ENCODE results near the gene MED12. TPM values are rescaled to one million over a fixed set of nuclear protein-coding genes. Genes with fewer than 3 reads are reported as not detected.

MED12 gene
- total and polyA plus RNA-seq, 2 of the 8 experiments (the other 6 are each of a cell fraction or from before 2014, with no cell fraction given), result 19.4 to 48.9 TPM

DNA sequence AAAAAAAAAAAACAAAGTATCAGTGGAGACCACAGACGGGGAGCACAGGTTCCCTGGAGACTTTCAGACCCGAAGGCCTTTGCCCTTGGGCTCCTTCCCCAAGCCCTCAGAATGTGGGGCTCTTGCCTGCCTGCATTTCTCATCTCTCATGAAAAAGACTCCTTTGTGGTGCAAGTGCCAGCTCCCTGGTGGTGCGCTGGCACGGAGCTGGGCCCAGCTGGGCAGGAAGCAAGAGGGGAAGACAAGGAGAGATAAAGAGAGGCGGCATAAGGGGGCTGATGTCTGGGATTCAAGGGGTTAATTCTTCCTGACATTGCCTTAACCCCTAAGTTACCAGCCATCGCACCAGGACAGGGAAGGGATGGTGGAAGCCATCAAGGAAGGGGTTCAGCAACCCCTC, 48.1 kb downstream of the MED12 start:
- no peak overlapping the region for H3K4ac ChIP-seq (replicated peaks; ENCODE audit: insufficient read length, low read depth, low read length)
- no peak overlapping the region for H3K4me2 ChIP-seq (ENCODE audit: insufficient read depth in 1 of 2, low read depth in 2 of 2, low read length in 2 of 2)
- no peak overlapping the region for H3K56ac ChIP-seq (replicated peaks; ENCODE audit: insufficient read length, low read depth, low read length)
- ChIA-PET CTCF (ENCODE audit: partially characterized antibody) (interaction anchor here (1.2 kb wide), 1 partner anchor 13 kb away, joined by 3 read pairs; no protein-coding TSS in a partner anchor), POLR2A (ENCODE audit: partially characterized antibody) (no interaction called here)
- no peaks in the 10 kb centered on the region for H3K79me2 ChIP-seq (ENCODE audit: control insufficient read depth in 1 of 2, insufficient read depth in 2 of 2, low read length in 2 of 2)
- no peak overlapping the region for H3K9ac ChIP-seq (replicated peaks in 1 of 4; ENCODE audit: extremely low read depth in 1 of 4, low read depth in 3 of 4, low read length in 3 of 4)
- no peak overlapping the region for H4K8ac ChIP-seq (ENCODE audit: extremely low read depth, insufficient read depth, low read length)
- no peak overlapping the region for H3K14ac ChIP-seq (ENCODE audit: insufficient read length)
- H2BK120ac ChIP-seq (replicated peaks; ENCODE audit: low read depth, low read length), result no peak overlapping the region
- no peak overlapping the region for H3K4me3 ChIP-seq (ENCODE audit: extremely low read depth in 1 of 4, insufficient read depth in 2 of 4, low read depth in 3 of 4, low read length in 4 of 4)
- no peak overlapping the region for H2BK5ac ChIP-seq (ENCODE audit: low read depth, low read length)
- no peak overlapping the region for H3K27ac ChIP-seq (ENCODE audit: low read depth, low read length)
- H3K36me3 ChIP-seq (ENCODE audit: control insufficient read depth in 2 of 4, insufficient read depth in 4 of 4, low read length in 3 of 4), result peaks cover 0 to 3% (median 0%) of the 10 kb centered on the region in 4 experiments; a peak in 2 of 8 replicates
- no peak overlapping the region for H2BK20ac ChIP-seq (ENCODE audit: low read length)
- H4K20me1 ChIP-seq (replicated peaks in 1 of 2; ENCODE audit: control insufficient read depth in 1 of 2, insufficient read depth in 2 of 2, low read length in 2 of 2), result no peaks in the 10 kb centered on the region
- DNase-seq (ENCODE audit: low read depth in 1 of 2, low spot score in 2 of 2), result no peak
- H3K23ac ChIP-seq (ENCODE audit: insufficient read length), result no peak overlapping the region
- H3K23me2 ChIP-seq (ENCODE audit: low read depth, low read length), result no peaks in the 10 kb centered on the region
- no peak overlapping the region for H3K18ac ChIP-seq (ENCODE audit: extremely low read depth, low read length)
- H2BK15ac ChIP-seq (ENCODE audit: low read length), result no peak overlapping the region
- H2BK12ac ChIP-seq (ENCODE audit: low read depth, low read length), result no peak overlapping the region
- H2AFZ ChIP-seq (ENCODE audit: low read length), result no peak overlapping the region
- no peak overlapping the region for H4K5ac ChIP-seq (ENCODE audit: insufficient read length, low read depth, low read length)
- no peak overlapping the region for H2AK5ac ChIP-seq (ENCODE audit: low read depth, low read length)
- WGBS, 2 experiments (ENCODE audit: extremely low coverage in 1 of 2, insufficient coverage in 1 of 2, insufficient read length in 1 of 2, insufficient replicate concordance in 2 of 2, low coverage in 1 of 2, low lambda C conversion rate in 2 of 2, missing lambda C conversion rate in 1 of 2), result 88% methylated on average over 5 of the region's 6 CpGs; no CpG with 5 or more reads in 1 of the 2 experiments
- no peak overlapping the region for H4K91ac ChIP-seq (replicated peaks; ENCODE audit: insufficient read length, low read length)
- no peak for FAIRE-seq
- no peak for TF ChIP-seq ZNF274 (IDR thresholded peaks at IDR 0.05; ENCODE audit: borderline replicate concordance, extremely low read depth, low read length)
- TF ChIP-seq RBBP5 (IDR thresholded peaks at IDR 0.05; ENCODE audit: borderline replicate concordance, low read depth, low read length), result no peak
- peaks cover 0 to 4% (median 2%) of the 10 kb centered on the region in 4 experiments; a peak in 4 of 7 replicates for H3K4me1 ChIP-seq (replicated peaks in 1 of 4; ENCODE audit: control insufficient read depth in 3 of 4, insufficient read depth in 4 of 4, low read length in 3 of 4)
- H3K79me1 ChIP-seq (ENCODE audit: low read depth, low read length), result no peaks in the 10 kb centered on the region
- H3K9me3 ChIP-seq (ENCODE audit: insufficient read depth in 2 of 2, low read depth in 1 of 2, low read length in 1 of 2), result no peaks in the 10 kb centered on the region
- no peaks in the 10 kb centered on the region for H3K27me3 ChIP-seq (replicated peaks in 1 of 4; ENCODE audit: control insufficient read depth in 3 of 4, extremely low read depth in 1 of 4, insufficient read depth in 3 of 4, low read length in 3 of 4)

All from H1 (cell line).